Measurements from ENCODE around the gene NPEPL1. TPM values are rescaled to one million over a fixed set of nuclear protein-coding genes. Genes with fewer than 3 reads are reported as not detected.

The NPEPL1 gene
- polyA plus RNA-seq, 2 of the 4 experiments (the other 2 are of a cell fraction) = 8.6 to 34.6 TPM

DNA sequence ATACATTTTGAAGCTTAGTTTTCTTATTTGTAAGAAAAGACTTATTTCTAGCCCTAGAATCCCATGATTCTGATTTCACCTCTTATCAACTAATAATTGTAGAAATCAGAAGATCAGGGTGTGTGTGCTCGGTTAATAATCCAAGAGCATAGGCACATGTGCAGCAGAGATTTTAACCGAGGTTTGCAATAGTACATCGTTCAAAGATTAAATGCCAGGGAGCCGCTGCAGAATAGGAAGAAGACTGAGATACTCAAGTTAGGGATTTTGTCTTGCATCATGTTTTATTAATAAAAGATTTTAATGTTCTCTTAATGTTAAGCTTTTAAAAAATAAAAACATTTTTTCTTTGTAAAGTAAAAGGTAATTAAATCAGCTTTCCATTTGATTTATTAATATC, 34.6 kb upstream of the NPEPL1 start:
- Histone ChIP-seq H3K4me1 (peaks cover 30% of the 10 kb centered on the region; the same call in 2 of the 3 replicates), H3K27ac (no peak overlapping the region), H3K9me3 (no peaks in the 10 kb centered on the region), H3K4me2 (no peak overlapping the region), H3K4me3 (no peak overlapping the region)
- TF ChIP-seq EHMT2 (IDR thresholded peaks at IDR 0.05; ENCODE audit: low read depth) (no peak), CHD4 (IDR thresholded peaks at IDR 0.05; ENCODE audit: borderline replicate concordance) (no peak), FOSL2 (IDR thresholded peaks at IDR 0.05) (no peak), FOSL2 (CRISPR knock-in tag; IDR thresholded peaks at IDR 0.05) (no peak)
- 91% methylated on average over 4 of the region's 4 CpGs for WGBS (ENCODE audit: missing lambda C conversion rate)
- ChIA-PET CTCF (interaction anchor here (1.3 to 2.3 kb wide), 4 partner anchors 9 to 425 kb away, joined by 3 to 9 read pairs (median 6); no protein-coding TSS in a partner anchor), POLR2A (no interaction called here)
- ATAC-seq (no peak), FAIRE-seq (no peak), DNase-seq (ENCODE audit: low read depth in 1 of 2, low spot score in 1 of 2) (no peak)

DNA sequence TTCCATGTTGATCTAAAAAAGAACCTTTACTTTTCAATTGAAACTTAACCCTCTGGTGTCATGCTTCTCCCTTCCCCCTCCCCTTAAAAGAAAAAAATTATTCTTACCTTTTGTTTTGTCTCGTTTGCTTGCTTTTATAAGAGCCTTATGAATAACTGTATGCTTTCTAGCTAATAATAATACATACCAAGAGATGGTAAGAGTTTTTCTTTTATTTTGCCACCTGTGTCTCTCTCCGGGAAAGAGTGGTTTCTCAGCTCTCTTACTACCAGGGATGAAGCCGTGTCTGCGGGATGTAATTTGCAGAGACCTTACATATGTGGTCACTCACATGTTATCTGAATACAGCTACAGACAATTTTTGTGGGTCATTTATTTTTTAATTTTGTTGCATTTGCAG, 33.8 kb upstream of the NPEPL1 start:
- H3K4me1 ChIP-seq = peaks cover 22% of the 10 kb centered on the region; the same call in 2 of the 3 replicates
- 89% methylated on average over 4 of the region's 4 CpGs for WGBS (ENCODE audit: missing lambda C conversion rate)
- DNase-seq (ENCODE audit: low read depth in 1 of 2, low spot score in 1 of 2) (no peak), ATAC-seq (no peak), FAIRE-seq (no peak)
- no peak overlapping the region for H3K4me3 ChIP-seq
- no peaks in the 10 kb centered on the region for H3K9me3 ChIP-seq
- H3K27ac ChIP-seq = no peak overlapping the region
- TF ChIP-seq FOSL2 (IDR thresholded peaks at IDR 0.05) (no peak), FOSL2 (CRISPR knock-in tag; IDR thresholded peaks at IDR 0.05) (no peak), RAD21 (conservative IDR thresholded peaks at IDR 0.05 in 1 of 2, IDR thresholded peaks at IDR 0.05 in 1 of 2) (no peak), SREBF2 (IDR thresholded peaks at IDR 0.05) (no peak), POLR2A (IDR thresholded peaks at IDR 0.05; ENCODE audit: low read length) (no peak), RNF2 (IDR thresholded peaks at IDR 0.05; ENCODE audit: borderline replicate concordance, low read depth) (no peak), HOXB5 (CRISPR knock-in tag; IDR thresholded peaks at IDR 0.05) (no peak), FOSB (CRISPR knock-in tag; IDR thresholded peaks at IDR 0.05) (no peak), CEBPB (IDR thresholded peaks at IDR 0.05) (no peak)
- TF ChIP-seq, protein P1, sequence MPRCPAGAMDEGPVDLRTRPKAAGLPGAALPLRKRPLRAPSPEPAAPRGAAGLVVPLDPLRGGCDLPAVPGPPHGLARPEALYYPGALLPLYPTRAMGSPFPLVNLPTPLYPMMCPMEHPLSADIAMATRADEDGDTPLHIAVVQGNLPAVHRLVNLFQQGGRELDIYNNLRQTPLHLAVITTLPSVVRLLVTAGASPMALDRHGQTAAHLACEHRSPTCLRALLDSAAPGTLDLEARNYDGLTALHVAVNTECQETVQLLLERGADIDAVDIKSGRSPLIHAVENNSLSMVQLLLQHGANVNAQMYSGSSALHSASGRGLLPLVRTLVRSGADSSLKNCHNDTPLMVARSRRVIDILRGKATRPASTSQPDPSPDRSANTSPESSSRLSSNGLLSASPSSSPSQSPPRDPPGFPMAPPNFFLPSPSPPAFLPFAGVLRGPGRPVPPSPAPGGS (IDR thresholded peaks at IDR 0.05) = no peak
- TF ChIP-seq, protein P2, sequence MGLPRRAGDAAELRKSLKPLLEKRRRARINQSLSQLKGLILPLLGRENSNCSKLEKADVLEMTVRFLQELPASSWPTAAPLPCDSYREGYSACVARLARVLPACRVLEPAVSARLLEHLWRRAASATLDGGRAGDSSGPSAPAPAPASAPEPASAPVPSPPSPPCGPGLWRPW (IDR thresholded peaks at IDR 0.05) = no peak
- TF ChIP-seq, protein P3, sequence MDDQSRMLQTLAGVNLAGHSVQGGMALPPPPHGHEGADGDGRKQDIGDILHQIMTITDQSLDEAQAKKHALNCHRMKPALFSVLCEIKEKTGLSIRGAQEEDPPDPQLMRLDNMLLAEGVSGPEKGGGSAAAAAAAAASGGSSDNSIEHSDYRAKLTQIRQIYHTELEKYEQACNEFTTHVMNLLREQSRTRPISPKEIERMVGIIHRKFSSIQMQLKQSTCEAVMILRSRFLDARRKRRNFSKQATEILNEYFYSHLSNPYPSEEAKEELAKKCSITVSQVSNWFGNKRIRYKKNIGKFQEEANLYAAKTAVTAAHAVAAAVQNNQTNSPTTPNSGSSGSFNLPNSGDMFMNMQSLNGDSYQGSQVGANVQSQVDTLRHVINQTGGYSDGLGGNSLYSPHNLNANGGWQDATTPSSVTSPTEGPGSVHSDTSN (IDR thresholded peaks at IDR 0.05) = no peak
- TF ChIP-seq, protein P4, sequence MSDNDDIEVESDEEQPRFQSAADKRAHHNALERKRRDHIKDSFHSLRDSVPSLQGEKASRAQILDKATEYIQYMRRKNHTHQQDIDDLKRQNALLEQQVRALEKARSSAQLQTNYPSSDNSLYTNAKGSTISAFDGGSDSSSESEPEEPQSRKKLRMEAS (IDR thresholded peaks at IDR 0.05) = no peak
- TF ChIP-seq, protein P5, sequence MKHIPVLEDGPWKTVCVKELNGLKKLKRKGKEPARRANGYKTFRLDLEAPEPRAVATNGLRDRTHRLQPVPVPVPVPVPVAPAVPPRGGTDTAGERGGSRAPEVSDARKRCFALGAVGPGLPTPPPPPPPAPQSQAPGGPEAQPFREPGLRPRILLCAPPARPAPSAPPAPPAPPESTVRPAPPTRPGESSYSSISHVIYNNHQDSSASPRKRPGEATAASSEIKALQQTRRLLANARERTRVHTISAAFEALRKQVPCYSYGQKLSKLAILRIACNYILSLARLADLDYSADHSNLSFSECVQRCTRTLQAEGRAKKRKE (CRISPR knock-in tag; IDR thresholded peaks at IDR 0.05; ENCODE audit: low read depth) = no peak
- no peak overlapping the region; the same call in 2 of the 3 replicates for H3K4me2 ChIP-seq
- ChIA-PET CTCF (interaction anchor here (1.1 to 2.7 kb wide), 5 partner anchors 8 to 426 kb away, joined by 3 to 15 read pairs (median 5); partner anchors contain the start of gene STX16), POLR2A (interaction anchor here (1.3 kb wide), 1 partner anchor 8 kb away, joined by 5 read pairs; the partner anchor contains the start of gene STX16)

DNA sequence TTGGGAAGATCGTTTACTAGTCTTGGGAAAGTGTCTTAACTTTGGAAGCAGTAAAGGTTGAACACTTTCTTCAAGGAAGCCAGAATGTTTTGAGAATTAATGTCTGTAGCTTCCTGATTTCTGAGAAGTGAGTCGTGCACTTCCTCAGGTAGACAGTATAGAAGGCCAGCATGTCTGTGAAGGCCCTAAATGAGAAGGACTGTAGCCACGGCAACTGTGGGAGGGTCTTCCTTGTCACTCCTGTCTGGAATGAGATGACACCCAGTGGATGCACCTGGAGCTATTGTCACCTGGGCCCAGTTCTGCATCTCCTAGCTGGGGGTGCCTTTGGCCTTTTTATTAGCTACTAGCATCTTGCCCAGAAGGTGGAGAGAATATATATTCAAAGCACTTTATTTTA, 32.8 kb upstream of the NPEPL1 start:
- ChIA-PET CTCF (interaction anchor here (0.8 to 2.7 kb wide), 5 partner anchors 9 to 451 kb away, joined by 3 to 15 read pairs (median 3); partner anchors contain the start of gene STX16), POLR2A (interaction anchor here (1.3 kb wide), 1 partner anchor 9 kb away, joined by 5 read pairs; the partner anchor contains the start of gene STX16)
- WGBS (ENCODE audit: missing lambda C conversion rate) = 71% methylated on average over 3 of the region's 3 CpGs
- no peak overlapping the region for H3K4me2 ChIP-seq
- H3K4me3 ChIP-seq = no peak overlapping the region
- ATAC-seq (no peak), DNase-seq (ENCODE audit: low read depth in 1 of 2, low spot score in 1 of 2) (no peak), FAIRE-seq (no peak)
- TF ChIP-seq MYC (IDR thresholded peaks at IDR 0.05; ENCODE audit: borderline replicate concordance, low read length) (no peak), POLR2AphosphoS2 (conservative IDR thresholded peaks at IDR 0.05; ENCODE audit: low read length) (no peak), NR3C1 (IDR thresholded peaks at IDR 0.05) (no peak), ZFP36 (IDR thresholded peaks at IDR 0.05; ENCODE audit: borderline replicate concordance, partially characterized antibody) (no peak), HOXB13 (CRISPR knock-in tag; IDR thresholded peaks at IDR 0.05; ENCODE audit: low read depth) (no peak), CBX2 (IDR thresholded peaks at IDR 0.05; ENCODE audit: borderline replicate concordance, low read depth) (no peak), RAD21 (conservative IDR thresholded peaks at IDR 0.05 in 1 of 2, IDR thresholded peaks at IDR 0.05 in 1 of 2) (no peak), RARB (CRISPR knock-in tag; IDR thresholded peaks at IDR 0.05) (no peak), NFE2L2 (conservative IDR thresholded peaks at IDR 0.05; ENCODE audit: low read length) (no peak), CHD4 (IDR thresholded peaks at IDR 0.05; ENCODE audit: borderline replicate concordance) (no peak)
- TF ChIP-seq, protein P5 (CRISPR knock-in tag; IDR thresholded peaks at IDR 0.05; ENCODE audit: low read depth) = no peak
- TF ChIP-seq, protein P6, sequence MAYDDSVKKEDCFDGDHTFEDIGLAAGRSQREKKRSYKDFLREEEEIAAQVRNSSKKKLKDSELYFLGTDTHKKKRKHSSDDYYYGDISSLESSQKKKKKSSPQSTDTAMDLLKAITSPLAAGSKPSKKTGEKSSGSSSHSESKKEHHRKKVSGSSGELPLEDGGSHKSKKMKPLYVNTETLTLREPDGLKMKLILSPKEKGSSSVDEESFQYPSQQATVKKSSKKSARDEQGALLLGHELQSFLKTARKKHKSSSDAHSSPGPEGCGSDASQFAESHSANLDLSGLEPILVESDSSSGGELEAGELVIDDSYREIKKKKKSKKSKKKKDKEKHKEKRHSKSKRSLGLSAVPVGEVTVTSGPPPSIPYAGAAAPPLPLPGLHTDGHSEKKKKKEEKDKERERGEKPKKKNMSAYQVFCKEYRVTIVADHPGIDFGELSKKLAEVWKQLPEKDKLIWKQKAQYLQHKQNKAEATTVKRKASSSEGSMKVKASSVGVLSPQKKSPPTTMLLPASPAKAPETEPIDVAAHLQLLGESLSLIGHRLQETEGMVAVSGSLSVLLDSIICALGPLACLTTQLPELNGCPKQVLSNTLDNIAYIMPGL (CRISPR knock-in tag; IDR thresholded peaks at IDR 0.05; ENCODE audit: borderline replicate concordance) = no peak
- no peak overlapping the region for H3K27ac ChIP-seq
- no peaks in the 10 kb centered on the region for H3K9me3 ChIP-seq
- H3K4me1 ChIP-seq = peaks cover 13% of the 10 kb centered on the region; the same call in 2 of the 3 replicates

All from A549 (cell line).